Subcutaneous abdominal adipose tissue (tissue), 5 donors: ENCODE measurements around the gene AFF2.

ENCODE experiments used
- H3K27ac ChIP-seq: one replicate; pipeline ENCODE4 v1.7.0; 2013; ENCODE audit warnings: low read depth, mild to moderate bottlenecking, inconsistent platforms, low read length, moderate library complexity
- H3K27me3 ChIP-seq, 5 donors: one replicate each; pipeline ENCODE4 v1.7.0; 2013; ENCODE audit warnings: low read length in 5 of 5, inconsistent platforms in 1 of 5; ENCODE audit not compliant: control insufficient read depth in 5 of 5, insufficient read depth in 4 of 5
- H3K36me3 ChIP-seq, 5 donors: one replicate each; pipeline ENCODE4 v1.7.0; 2013; ENCODE audit warnings: low read length in 5 of 5; ENCODE audit not compliant: control insufficient read depth in 5 of 5, insufficient read depth in 5 of 5
- H3K4me1 ChIP-seq, 5 donors: one replicate each; pipeline ENCODE4 v1.7.0; 2013; ENCODE audit warnings: low read length in 5 of 5, mild to moderate bottlenecking in 3 of 5, moderate library complexity in 1 of 5; ENCODE audit not compliant: control insufficient read depth in 5 of 5, insufficient read depth in 5 of 5
- H3K4me3 ChIP-seq, 5 donors: one replicate each; pipeline ENCODE4 v1.7.0; 2013; ENCODE audit warnings: low read length in 5 of 5, low read depth in 1 of 5
- H3K9ac ChIP-seq, 5 donors: one replicate each; pipeline ENCODE4 v1.7.0; 2013; ENCODE audit warnings: low read length in 5 of 5, mild to moderate bottlenecking in 4 of 5, moderate library complexity in 3 of 5
- H3K9me3 ChIP-seq, 5 donors: one replicate each; pipeline ENCODE4 v1.7.0; 2013; ENCODE audit warnings: low read length in 5 of 5; ENCODE audit not compliant: control insufficient read depth in 5 of 5
- donor health status: healthy.
- donor health status: healthy.
- donor health status: healthy.
- donor health status: healthy.
- donor health status: healthy.

Gene AFF2

GRCh38 chrX:148923631-148924030, 423.2 kb downstream of the AFF2 start:
- no peaks in the 10 kb centered on the region for H3K36me3 ChIP-seq
- H3K4me3 ChIP-seq: no peak overlapping the region
- H3K9ac ChIP-seq: no peak overlapping the region
- H3K27me3 ChIP-seq: no peaks in the 10 kb centered on the region
- no peaks in the 10 kb centered on the region for H3K4me1 ChIP-seq
- H3K27ac ChIP-seq: no peak overlapping the region
- H3K9me3 ChIP-seq: no peaks in the 10 kb centered on the region

- no peaks in the 10 kb centered on the region for H3K27me3 ChIP-seq
- H3K36me3 ChIP-seq: no peaks in the 10 kb centered on the region
- H3K27ac ChIP-seq: no peak overlapping the region
- H3K9me3 ChIP-seq: no peaks in the 10 kb centered on the region
- no peak overlapping the region for H3K9ac ChIP-seq
- H3K4me1 ChIP-seq: no peaks in the 10 kb centered on the region
- H3K4me3 ChIP-seq: no peak overlapping the region
These were observed 426.0 kb downstream of the AFF2 start for GRCh38 chrX:148926371-148926770.

- H3K9me3 ChIP-seq: no peaks in the 10 kb centered on the region
- no peak overlapping the region for H3K27ac ChIP-seq
- no peaks in the 10 kb centered on the region for H3K27me3 ChIP-seq
- H3K36me3 ChIP-seq: no peaks in the 10 kb centered on the region
- H3K9ac ChIP-seq: no peak overlapping the region
- H3K4me1 ChIP-seq: no peaks in the 10 kb centered on the region
- no peak overlapping the region for H3K4me3 ChIP-seq
These were observed 428.4 kb downstream of the AFF2 start for GRCh38 chrX:148928811-148929210.

GRCh38 chrX:148929686-148930085, 429.3 kb downstream of the AFF2 start:
- Histone ChIP-seq H3K27ac (no peak overlapping the region), H3K36me3 (no peaks in the 10 kb centered on the region), H3K27me3 (no peaks in the 10 kb centered on the region), H3K4me1 (no peaks in the 10 kb centered on the region), H3K9ac (no peak overlapping the region), H3K4me3 (no peak overlapping the region), H3K9me3 (no peaks in the 10 kb centered on the region)

- Histone ChIP-seq H3K27me3 (no peaks in the 10 kb centered on the region), H3K4me1 (no peaks in the 10 kb centered on the region), H3K36me3 (no peaks in the 10 kb centered on the region), H3K9me3 (no peaks in the 10 kb centered on the region), H3K9ac (no peak overlapping the region), H3K27ac (no peak overlapping the region), H3K4me3 (no peak overlapping the region)
These were observed 429.9 kb downstream of the AFF2 start for GRCh38 chrX:148930206-148930729.

- Histone ChIP-seq H3K4me3 (no peak overlapping the region), H3K27me3 (no peaks in the 10 kb centered on the region), H3K4me1 (peaks cover 0 to 13% (median 4%) of the 10 kb centered on the region in 5 donors), H3K9me3 (no peaks in the 10 kb centered on the region), H3K36me3 (no peaks in the 10 kb centered on the region), H3K9ac (no peak overlapping the region), H3K27ac (no peak overlapping the region)
These were observed 433.5 kb downstream of the AFF2 start for GRCh38 chrX:148933881-148934280.

- H3K9me3 ChIP-seq: no peaks in the 10 kb centered on the region
- H3K9ac ChIP-seq: no peak overlapping the region
- H3K27me3 ChIP-seq: no peaks in the 10 kb centered on the region
- H3K36me3 ChIP-seq: no peaks in the 10 kb centered on the region
- H3K4me1 ChIP-seq: peaks cover 0 to 13% (median 4%) of the 10 kb centered on the region in 5 donors
- no peak overlapping the region for H3K4me3 ChIP-seq
- no peak overlapping the region for H3K27ac ChIP-seq
These were observed 437.9 kb downstream of the AFF2 start for GRCh38 chrX:148938348-148938747.

- H3K9me3 ChIP-seq: no peaks in the 10 kb centered on the region
- no peak overlapping the region for H3K27ac ChIP-seq
- peaks cover 0 to 13% (median 4%) of the 10 kb centered on the region in 5 donors for H3K4me1 ChIP-seq
- no peaks in the 10 kb centered on the region for H3K36me3 ChIP-seq
- no peak overlapping the region for H3K4me3 ChIP-seq
- no peak overlapping the region for H3K9ac ChIP-seq
- H3K27me3 ChIP-seq: no peaks in the 10 kb centered on the region
These were observed 440.1 kb downstream of the AFF2 start for GRCh38 chrX:148940411-148940996.

- Histone ChIP-seq H3K4me1 (peaks cover 0 to 9% (median 1%) of the 10 kb centered on the region in 5 donors), H3K36me3 (no peaks in the 10 kb centered on the region), H3K9me3 (no peaks in the 10 kb centered on the region), H3K9ac (no peak overlapping the region), H3K27ac (no peak overlapping the region), H3K27me3 (no peaks in the 10 kb centered on the region), H3K4me3 (no peak overlapping the region)
These were observed 442.3 kb downstream of the AFF2 start for GRCh38 chrX:148942754-148943153.

- Histone ChIP-seq H3K4me1 (peaks cover 0 to 7% (median 2%) of the 10 kb centered on the region in 5 donors), H3K27ac (no peak overlapping the region), H3K9me3 (no peaks in the 10 kb centered on the region), H3K27me3 (no peaks in the 10 kb centered on the region), H3K4me3 (no peak overlapping the region), H3K9ac (no peak overlapping the region), H3K36me3 (no peaks in the 10 kb centered on the region)
These were observed 447.1 kb downstream of the AFF2 start for GRCh38 chrX:148947399-148947975.
